ENCODE data around the gene CADM4. TPM values are rescaled to one million over a fixed set of nuclear protein-coding genes. Genes with fewer than 3 reads are reported as not detected.

The CADM4 gene
- total RNA-seq, 1 donor from 2014 or later = 23.0 TPM

GRCh38 chr19:43634506-43634871 is 5.2 kb downstream of the CADM4 start:
- DNase-seq (ENCODE audit: low read depth in 2 of 2) = no peak

- no peak for DNase-seq (ENCODE audit: low read depth in 2 of 2)
These were observed 5.6 kb downstream of the CADM4 start for GRCh38 chr19:43634068-43634467.

DNA sequence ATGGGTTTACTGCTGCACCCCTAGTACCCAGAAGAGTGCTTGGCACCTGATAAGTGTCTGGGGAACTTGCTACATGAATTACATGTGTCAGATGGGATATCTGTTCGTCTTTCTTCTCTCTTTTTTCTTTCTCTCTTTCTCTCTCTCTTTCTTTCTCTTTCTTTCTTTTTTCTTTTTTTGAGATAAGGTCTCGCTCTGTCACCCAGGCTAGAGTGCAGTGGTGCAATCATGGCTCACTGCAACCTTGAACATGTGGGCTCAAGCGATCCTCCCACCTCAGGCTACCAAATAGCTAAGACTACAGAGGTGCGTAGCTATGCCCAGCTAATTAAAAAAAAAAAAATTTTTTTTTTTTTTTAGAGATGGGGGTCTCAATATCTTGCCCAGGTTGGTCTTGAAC is 6.1 kb downstream of the CADM4 start:
- DNase-seq (ENCODE audit: low read depth in 2 of 2) = no peak

DNA sequence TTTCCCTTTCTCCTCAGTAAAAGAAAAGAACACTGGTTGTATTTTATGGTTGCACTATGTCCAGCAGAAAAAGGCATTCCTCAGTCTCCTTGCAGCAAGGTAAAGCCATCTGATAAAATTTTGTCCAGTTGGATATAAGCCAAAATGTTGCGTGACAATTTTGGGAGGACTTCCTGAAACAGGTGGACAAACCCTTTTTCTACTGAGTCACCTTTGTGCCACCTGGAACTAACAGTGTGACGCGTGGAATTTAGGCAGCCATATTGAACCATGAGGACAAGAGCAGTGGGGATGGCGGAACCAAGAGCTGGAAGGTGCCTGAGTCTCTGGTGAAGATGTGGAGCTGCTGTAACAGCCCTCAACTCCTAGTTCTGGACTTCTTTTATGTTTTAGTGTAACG is 8.2 kb downstream of the CADM4 start:
- DNase-seq (ENCODE audit: low read depth in 2 of 2) = no peak

DNA sequence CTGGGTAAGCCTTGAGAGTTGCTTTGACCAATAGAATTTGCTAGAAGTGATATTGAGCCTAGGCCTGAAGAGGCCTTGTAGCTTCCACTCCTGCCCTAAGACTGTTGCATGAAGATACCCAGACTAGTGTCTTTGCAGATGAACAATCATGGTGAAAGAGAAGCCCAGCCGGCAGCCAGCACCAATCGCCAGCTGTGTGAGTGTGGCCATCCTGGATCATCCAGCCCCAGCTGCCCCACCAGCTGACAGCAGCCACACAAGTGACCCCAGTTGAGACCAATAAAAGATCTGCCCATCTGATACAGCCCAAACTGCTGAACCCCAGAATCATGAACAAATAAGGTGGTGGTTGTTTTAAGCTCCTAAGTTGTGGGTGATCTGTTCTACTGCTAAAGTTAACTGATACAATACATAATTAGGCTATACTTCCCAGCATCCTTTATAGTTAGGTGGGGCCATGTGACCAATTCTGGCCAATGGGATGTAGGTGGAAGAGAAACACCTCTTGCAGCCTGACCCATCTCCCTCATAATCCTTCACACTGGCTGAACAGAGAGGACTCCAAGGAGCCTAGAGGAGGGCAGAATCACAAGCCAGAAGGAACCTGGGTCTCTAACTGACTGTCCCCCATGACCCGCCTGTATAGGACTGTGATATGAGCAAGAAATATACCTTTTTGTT is 10.9 kb downstream of the CADM4 start:
- DNase-seq (ENCODE audit: low read depth in 2 of 2) = no peak

DNA sequence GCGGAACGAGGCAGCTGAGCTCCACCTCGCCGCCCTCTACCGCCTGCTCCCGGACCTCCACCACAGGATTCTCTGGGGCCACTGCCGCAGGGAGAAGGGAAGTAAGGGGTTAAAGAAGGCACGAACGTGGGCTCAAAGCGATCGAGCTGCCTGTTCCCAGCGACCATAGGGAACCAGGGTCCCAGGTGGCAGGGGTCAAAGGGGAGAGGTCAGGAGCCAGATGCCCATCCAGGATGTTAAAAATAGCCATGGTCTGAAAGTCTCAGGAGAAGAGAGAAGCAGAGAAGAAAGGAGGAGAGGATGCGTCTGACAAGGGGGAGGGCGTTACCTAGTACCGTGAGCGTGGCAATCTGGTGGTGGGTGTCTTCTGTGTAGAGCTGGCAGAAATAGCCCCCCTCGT is 12.8 kb downstream of the CADM4 start:
- DNase-seq (ENCODE audit: low read depth in 2 of 2) = no peak

- peak in 1 of 2 donors; percentile 79 for DNase-seq (ENCODE audit: low read depth in 2 of 2)
These were observed 13.6 kb downstream of the CADM4 start for GRCh38 chr19:43625918-43626579.

GRCh38 chr19:43624933-43625332 is 14.7 kb downstream of the CADM4 start:
- DNase-seq (ENCODE audit: low read depth in 2 of 2) = peak in 1 of 2 donors; percentile 27

GRCh38 chr19:43623889-43624670 is 15.6 kb downstream of the CADM4 start:
- DNase-seq (ENCODE audit: low read depth in 2 of 2) = no peak

- DNase-seq (ENCODE audit: low read depth in 2 of 2) = no peak
These were observed 16.7 kb downstream of the CADM4 start for GRCh38 chr19:43622956-43623355.

- no peak for DNase-seq (ENCODE audit: low read depth in 2 of 2)
These were observed 17.6 kb downstream of the CADM4 start for GRCh38 chr19:43622070-43622469.

DNA sequence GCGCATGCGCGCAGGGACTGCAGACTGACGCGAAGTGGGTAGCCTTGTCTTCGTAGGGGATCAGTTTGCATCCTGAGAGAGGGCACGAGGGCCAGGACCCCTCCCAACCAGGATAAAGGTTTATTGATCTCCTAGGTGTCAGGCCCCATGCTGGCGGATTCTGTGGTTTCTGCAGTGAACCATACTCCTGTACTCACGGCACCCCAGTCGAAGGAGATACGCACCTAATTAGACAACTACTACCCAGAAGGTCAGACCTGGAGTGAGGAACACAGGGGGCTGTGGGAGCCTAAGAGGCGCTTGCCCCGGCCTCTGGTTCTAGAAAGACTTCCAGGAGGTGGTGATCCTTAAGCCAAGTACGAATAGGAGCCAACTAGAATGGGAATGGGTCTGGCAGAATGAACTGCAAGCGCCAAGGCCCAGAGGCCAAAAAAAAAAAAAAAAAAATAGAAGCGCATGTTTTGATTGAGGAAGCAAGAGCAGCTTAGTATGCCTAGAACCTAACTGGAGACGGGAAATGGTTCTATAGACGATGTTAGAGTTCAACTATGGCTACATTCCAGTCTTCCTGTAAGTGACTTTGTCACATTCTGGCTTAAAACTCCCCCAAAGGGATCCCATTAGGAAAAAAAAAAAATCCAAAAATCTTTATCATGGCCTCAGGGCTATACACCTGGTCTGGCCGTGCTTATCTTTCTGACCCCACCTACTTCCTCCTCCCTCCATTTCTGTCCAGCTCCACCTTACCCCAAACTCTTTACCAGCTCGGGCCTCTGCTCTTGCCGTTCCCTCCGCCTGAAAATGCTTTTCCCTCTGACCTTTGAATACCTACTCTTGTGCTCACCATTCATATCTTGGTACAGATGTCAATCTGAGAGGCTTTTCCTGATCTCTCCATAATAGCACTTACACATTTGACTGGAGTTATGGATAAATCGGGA is 19.3 kb downstream of the CADM4 start:
- DNase-seq (ENCODE audit: low read depth in 2 of 2) = no peak

GRCh38 chr19:43619262-43620060 is 20.2 kb downstream of the CADM4 start, which contains the start of gene ZNF428:
Gene ZNF428 (minus strand): TSS chr19:43619629. CDS start chr19:43614304, 5,325 bp downstream.
- DNase-seq (ENCODE audit: low read depth in 2 of 2) = peak; percentile 95

DNA sequence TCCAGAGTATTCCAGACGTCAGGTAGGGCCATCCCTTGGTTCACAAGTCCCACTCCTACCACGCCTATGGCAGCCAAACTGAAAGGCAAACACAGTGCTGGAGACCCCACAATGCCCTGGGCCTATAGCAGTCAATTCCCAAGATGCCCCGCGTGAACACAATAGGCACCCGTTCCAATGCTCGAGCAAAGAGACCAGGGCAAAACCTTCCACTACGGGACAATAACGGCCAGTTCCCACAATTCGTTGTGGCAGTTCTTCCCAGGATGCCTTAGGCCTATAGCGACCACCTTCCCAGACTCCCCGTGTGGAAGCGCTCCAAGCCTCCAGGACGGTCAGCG is 20.8 kb downstream of the CADM4 start:
- peak; percentile 50 to 65 for DNase-seq (ENCODE audit: low read depth in 2 of 2)

- no peak for DNase-seq (ENCODE audit: low read depth in 2 of 2)
These were observed 22.7 kb downstream of the CADM4 start for GRCh38 chr19:43616954-43617353.

GRCh38 chr19:43616306-43616705 is 23.3 kb downstream of the CADM4 start:
- no peak for DNase-seq (ENCODE audit: low read depth in 2 of 2)

- no peak for DNase-seq (ENCODE audit: low read depth in 2 of 2)
These were observed 27.3 kb downstream of the CADM4 start for GRCh38 chr19:43612374-43612773.

DNA sequence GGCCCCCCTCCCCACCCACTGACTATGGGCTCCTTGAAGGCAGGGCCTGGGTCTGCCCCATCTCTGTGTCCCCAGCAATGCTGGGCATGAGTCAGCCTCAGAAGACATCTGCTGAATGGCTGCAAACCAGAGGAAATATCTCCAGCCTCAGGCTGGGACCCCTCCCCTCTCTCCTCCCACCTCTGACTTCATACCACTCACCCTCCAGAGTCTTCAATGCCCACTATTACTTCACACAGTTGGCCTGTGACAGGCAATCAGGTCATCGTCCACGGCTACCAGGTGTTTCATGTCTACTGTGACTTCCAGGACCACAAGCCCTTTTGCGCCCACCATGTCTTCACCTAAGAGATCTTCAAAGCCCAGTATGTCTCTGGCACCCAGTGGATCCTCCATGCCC is 27.9 kb downstream of the CADM4 start, which contains the start of gene SRRM5:
TSS of gene SRRM5 (plus strand) at position 301 of the 400 bp plus-strand sequence. CDS start at position 335, 34 bp downstream.
- no peak for DNase-seq (ENCODE audit: low read depth in 2 of 2)

DNA sequence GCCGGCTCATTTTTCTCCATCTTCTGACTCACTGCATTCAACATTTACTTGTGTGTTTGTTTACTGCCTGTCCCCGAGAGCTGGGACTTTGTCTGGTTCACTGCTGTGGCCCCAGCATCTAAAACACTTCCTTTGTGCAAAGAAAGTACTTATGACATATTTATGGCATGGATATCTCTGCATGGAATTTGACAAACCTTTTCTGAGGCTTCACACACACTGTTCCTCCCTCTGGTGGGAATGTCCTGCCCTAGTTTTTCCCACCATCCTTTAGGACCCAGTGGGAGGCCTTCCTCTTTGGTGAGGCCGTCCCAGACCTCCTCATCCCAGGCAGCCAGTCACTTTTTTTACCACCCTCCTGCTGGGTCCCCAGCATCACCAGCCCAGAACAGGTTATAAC is 29.2 kb downstream of the CADM4 start:
- no peak for DNase-seq (ENCODE audit: low read depth in 2 of 2)

- DNase-seq (ENCODE audit: low read depth in 2 of 2) = no peak
These were observed 29.8 kb downstream of the CADM4 start for GRCh38 chr19:43609872-43610271.

Data from lung microvascular endothelial cell (primary cell).